MV-4-11 (cell line): ENCODE measurements around the gene EPHA6.

ENCODE experiments used
- DNase-seq: peaks from one replicate; lab custom pipeline; 2025; lab: John Stamatoyannopoulos, UW

EPHA6 gene

DNA sequence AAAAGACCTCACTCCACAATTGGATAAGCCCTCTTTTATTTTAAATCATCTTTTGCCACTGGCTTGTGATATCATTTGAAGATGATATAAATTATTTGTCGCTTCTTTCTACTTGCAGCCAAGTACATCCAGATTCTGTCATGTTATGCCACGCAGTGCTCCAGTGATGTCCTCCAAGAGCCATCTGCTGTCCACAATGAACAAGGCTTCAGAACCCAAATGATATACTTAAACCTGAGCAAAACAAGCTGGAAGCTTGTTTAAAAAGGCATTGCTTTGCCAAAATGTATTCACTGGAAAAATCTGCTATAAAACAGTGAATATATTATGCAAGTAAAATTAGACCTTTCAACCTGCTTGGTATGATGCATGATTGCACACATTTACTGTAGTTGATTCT, 891.4 kb downstream of the EPHA6 start:
- no peak for DNase-seq

DNA sequence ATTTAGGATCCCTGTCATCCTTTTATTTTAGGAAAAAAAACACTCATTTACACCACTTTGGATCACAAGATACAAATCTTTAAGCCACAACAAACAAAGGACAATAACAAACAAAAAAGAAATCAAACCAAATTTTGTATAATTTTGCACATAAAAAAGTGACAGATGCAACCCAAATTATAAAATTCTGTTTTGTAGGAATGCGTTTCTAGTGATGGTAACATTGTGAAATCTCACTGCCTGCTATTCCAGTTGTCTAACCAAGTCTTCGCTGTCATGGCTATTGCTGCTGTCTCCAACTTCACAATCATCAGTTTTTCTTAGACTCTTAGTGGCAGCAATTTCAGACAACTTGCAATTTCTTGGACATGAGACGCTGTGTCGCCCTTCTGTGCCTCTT, 891.8 kb downstream of the EPHA6 start:
- no peak for DNase-seq

DNA sequence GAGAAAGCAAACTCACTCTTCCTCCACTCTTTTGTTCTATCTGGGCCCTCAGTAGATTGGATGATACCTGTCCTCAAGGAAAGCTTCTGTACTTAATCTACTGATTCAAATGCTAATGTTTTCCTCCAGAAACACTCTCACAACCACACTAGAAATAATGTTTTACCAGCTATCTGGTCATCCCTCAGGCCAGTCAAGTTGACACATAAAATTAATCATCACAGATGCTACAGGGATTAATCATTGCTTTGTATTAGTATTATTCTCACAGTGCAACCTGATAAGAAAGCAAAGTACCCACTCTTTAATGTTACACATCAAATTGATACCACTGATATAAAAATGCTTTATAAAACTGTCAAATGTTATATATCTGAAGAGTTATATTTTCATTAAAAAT, 897.3 kb downstream of the EPHA6 start:
- no peak for DNase-seq

DNA sequence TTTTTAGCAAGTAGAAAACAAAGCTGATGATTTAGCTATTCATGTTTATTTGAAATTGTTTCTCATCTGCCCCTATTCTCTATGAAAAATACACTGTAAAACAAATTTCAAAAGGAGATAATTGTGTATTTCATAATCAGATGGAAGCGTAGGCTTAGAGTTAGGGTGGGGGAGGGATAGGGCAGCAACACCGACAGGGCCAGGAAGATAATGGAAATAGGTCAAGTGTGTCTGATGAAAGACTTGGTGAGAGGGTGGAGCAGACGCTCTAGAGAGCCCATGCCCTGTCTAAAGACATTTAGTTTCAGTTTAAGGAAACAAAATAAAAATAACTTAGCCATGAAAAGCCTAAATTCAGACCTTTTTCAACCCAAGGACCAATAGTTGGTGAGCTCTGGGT, 898.5 kb downstream of the EPHA6 start:
- no peak for DNase-seq

DNA sequence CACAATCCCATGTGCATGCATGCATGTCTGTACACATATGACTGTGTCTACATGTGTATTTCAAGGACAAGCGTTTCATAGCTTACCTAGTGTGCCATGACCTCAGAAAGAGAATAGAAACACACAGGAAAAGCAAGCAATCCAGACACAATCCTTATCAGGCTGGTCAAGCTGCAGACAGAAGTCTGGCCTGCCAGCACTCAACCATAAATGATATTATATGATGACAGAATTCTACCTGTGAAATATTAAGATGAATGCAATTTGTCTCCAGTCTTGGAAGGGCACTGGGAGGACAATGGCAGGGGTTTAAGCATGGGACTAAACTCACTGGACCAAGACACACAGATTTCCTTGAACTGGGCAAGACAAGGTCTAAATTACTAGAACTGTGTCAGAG, 899.2 kb downstream of the EPHA6 start:
- DNase-seq: no peak

DNA sequence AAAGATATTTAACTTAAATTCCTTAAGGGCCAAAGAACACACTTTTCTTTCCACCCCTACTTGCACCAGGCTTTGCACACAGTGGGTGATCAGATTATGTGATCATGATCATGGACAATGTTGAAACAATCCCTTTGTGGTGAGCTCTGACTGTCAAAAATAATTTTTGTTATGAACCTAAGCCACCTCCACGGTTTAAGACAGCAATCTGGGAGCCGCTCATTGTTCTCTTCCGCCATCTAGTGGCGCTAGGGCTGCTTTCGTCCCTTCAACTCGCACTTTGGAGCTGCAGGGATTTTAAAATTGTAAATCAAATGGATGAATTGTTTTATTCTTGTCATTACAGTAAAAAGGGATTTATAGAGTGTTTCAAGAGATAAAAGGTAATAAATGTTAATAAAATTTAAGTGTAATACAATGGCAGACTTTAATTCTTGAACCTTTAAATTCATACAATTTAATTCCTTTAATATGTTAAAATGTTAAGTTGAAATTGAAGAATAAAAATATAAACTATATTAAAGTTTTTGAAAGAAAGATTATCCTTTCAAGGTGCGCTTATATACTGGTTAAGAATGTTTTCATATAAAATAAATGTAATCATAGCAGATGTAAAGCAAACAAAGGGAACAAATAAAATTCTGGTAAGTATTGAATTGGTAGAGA, 904.9 kb downstream of the EPHA6 start:
- DNase-seq: peak; percentile 57

DNA sequence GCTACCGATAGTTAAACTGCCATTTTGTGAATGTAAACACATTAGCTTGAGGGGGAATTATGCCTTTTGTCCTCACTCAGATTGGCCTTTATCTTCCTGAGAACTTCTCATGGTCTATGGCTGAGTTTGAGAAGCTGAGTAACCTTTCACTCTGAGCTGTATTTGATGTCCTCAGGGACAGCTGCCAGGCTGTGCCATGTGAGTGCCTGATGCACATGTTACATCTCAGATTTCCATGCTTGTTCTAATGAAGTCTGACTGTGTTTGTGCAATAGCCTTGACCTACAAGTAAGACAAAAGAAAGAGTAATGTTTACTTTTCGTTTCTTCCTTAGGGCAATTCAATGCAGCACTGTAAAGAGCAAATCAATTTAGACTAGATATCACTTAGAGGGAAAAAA, 906.0 kb downstream of the EPHA6 start:
- DNase-seq: no peak

DNA sequence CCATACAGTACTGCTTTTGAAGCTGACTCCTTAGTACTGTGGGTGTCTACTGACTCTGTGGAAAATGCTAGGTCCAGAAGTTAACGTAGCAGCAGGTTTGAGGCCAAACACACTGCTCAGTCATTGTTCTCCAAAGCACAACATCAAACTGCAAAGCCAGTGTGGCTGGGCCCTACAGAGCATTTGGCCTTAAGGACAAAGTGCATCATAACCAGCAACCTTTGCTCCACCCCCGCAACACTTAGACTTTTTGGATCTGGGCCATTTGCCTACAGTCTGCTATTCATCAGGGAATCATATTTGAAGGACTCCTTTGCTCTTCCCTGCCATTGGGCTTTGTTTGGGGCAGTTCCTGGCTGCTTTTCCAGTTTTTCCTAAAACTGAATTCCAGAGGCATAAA, 907.1 kb downstream of the EPHA6 start:
- no peak for DNase-seq

DNA sequence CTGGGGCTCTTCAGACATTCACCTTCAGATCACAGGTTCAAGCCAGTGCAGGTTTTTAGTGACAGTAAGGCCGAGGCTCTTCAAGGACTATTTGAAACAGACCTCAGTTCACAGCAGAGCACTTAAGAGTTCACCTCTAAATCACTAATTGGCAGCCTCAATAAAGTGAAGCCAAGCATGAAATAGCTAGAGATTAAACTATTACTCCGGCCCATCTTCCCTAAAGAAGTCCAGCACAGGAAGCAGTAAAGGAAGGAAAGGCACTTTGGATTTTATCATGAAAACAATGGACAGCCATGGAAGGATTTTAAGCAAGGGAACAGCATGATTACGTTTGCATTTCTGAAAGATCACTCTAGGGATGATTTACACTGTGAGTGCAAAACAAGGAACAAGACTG, 922.5 kb downstream of the EPHA6 start:
- no peak for DNase-seq

DNA sequence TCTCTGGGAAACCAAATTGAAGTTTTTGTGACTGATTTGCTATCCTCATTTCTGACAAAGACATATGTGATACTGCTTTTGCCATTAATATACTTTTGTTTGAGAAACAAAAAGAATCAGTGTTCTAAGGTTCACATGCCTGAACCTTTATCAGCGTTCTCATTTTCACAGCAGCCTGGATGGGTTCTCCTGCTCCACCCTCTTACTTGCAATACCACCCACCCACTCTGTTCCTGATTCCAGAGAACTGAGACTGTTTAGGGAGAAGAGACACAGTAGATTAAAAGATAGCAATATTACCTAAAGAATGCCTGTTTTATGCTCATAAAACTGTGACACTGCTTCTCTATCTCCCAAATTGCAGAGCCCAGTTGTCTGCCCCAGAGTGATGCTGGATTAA, 924.4 kb downstream of the EPHA6 start:
- DNase-seq: no peak

DNA sequence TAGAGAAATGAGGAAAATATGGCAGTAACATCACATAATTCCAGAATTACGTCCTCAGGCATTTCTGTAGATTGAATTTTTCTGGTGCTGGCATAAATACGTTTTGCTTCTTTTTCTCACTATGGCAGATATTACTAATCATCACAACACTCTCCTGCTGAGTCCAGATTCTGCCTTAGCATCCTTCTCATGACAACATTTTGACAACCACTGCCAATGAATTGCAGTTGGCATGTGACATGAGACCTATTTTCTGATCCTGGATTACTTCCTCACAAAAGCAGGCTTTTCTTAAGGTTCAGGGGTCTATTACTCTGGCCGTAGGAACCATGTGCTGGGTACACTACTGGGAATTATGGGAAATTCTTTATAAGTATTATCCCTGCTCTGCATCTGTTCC, 927.6 kb downstream of the EPHA6 start:
- no peak for DNase-seq

DNA sequence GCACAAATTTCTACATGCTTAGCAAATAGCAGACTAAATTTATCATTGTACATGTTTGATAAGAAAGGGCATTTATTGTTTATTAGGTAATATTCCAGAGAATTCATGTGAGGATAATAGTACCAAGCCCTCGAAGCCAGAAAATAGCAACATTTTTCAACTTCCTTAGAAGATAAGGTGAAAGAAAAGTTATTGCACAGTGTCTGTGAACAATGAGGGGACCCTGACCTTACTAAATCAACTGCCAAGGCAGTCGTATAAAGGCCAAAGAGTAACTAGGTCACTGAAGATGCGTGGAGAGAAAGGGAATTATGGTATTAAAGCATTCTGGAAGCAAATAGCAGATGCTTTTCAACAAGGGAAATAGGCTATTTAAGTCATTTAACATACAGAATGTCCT, 929.9 kb downstream of the EPHA6 start:
- DNase-seq: no peak

DNA sequence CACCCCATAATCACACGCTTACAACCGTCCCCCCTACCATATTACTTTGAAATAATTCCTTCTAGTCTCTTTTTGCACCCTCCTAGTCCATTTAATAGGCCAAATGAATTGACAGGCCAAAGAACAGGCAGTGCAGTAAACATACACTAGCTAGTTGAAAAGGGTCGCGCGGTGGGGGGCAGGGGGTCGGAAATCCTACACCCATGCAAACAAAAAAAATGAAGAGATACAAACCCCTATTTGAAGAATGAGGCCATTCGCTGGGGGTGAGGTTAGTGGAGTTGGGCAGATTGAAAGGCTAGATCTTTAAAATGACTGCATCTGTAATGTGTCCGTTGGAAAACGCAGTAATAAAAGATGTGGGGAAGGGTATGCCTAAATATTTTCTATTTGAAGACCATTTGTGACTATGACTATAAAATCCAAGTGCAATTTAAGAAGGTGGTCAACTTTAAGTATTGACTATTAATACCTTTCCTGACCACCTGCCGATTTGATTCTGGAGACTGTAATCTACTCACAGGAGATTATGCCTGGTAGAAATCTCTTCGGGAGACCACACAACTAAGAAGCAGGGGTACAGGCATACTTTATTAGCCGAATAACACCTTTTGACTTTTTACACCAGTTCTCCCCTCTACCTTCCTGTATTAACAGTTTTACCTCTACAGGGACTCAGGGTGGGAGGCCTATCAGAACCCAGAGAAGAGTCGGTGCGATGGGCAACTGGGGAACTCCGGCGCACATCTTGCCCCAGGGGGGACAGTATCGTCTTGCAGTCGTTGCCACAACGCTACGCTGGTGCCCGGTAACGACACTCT, 949.4 kb downstream of the EPHA6 start:
- DNase-seq: no peak

DNA sequence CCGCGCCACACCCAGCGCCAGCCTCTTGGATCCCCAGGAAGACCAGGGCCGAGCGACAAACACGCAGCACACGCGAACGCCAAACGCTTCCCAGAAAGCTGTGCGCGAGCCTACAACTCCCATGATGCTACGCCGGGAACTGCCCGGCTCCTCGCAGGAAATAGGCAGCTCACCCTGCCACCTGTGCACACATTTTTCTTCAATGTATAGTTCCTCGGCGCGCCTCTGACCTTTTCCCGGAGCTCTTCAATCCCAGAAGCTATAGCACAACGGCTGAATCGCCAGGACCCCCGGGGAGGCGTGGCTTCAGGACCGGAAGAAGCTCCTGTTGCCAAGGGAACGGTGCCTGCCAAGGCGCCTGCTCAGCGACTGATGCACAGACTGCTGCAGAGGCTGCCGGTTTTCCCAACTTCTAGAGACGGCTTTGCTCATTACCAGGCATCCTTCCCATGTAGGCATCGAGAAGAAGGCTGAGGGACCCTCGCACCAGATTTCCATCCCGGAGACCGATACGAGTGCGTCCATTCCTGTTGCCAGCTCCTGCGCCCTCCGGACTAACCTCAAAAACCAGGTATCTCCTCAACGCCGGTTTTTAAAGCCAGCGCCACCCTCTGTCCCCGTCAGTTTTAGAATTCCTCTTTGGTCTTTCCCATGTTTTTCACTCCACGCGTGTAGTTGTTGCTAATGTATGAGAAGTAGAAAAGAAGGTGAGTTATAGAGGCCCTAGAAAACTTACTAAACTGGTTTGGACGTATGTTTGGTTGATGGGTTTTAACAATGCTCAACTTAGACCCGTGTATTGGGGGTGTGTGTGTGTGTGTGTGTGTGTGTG, 950.2 kb downstream of the EPHA6 start, which contains the start of gene ARL6:
TSS of gene ARL6 (plus strand) at position 352 of the 832 bp plus-strand sequence. CDS start 3,350 bp downstream, outside the sequence.
- DNase-seq: peak; percentile 82

DNA sequence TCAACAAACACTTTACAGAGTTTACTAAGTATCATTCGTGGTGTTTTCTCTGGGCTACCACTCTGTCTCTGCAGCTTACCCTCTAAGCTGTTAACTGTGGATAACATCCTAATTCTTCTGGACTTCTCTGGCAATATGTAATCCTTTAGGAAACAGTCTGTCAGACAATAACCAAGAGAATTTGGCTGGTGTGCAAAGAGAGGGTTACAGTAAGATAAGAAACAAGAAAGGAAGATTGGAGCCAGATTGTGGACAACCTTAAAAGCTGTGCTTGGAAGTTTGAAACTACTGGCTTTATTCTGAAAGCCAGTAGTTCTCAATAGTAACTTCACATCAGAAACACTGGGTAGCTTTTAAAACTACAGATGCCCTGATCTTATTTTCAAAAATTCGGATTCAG, 950.9 kb downstream of the EPHA6 start:
- DNase-seq: no peak

DNA sequence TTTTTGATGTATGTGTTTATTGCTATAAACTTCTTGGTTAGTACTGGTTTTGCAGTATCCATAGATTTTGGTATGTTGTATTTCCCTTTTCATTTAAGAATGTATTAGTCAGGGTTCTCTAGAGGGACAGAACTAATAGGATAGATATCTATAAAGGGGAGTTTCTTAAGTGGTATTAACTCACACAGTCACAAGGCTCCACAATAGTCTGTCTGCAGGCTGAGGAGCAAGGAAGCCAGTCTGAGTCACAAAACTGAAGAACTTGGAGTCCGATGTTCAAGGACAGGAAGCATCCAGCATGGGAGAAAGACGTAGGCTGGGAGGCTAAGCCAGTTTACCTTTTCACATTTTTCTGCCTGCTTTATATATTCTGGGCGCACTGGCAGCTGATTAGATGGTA, 958.5 kb downstream of the EPHA6 start:
- no peak for DNase-seq

DNA sequence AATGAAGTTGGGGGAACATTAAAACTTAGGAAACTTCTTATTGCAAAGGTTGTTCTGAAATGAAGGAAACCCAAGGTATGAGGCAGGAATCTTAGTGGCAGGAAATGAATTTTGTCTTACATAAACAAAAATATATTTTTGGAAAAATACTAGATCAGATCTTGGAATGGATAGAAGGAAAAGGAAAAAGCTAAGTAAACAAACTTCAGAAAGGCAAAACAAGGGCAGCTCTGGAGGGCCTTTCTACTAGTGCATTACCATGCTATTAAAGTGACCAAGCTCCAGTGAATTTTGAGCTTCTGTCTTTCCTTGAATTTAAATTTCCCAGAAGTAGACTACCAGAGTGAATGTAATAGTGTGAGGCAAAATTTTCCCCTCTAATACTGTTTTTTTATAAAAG, 963.8 kb downstream of the EPHA6 start:
- no peak for DNase-seq

DNA sequence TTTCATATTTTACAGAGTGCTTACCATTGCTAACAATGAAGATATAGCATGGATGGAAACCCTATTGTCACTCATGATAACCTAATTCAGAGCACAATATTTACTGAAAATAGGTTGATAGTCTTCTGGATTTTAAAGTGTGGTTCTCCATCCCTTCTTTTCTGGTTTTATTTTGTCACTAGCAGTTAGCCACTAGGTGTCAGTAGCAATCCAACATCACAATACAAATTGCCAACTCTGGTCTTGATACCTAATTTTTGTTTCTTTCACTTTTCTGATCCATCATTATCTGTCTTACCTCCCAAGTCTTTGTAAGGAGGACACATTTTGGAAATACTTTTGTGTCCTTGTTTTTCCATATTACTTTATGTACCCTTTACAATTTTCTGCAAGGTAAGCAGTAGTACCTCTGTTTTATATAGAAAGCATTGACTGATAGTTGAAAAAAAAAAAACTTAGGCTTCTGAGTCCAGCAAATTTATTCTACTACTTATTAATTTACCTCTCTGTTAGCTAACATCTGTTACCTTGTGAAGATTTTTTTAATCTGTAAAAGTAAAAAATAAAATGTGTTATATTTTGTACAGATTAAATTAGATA, 979.1 kb downstream of the EPHA6 start:
- DNase-seq: peak; percentile 37

DNA sequence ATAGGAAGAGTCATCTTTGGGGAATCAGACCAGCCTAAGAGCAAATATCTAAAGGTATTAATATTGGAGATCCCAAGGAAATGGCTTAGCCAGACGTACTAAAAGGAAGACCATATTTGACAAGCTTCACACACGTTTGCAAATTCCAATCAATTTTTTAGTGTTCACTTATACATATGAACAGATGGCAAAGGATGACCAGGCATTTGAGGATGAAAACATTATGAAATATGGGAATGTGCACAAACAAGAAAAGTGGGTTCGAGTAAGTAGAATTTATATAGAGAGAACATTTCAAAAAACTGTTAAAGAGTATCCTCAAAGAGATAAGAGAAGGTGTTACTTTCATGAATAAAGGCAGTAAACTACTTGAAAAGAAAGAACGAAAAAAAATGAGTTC, 981.6 kb downstream of the EPHA6 start:
- DNase-seq: no peak
